Hepatocyte (in vitro differentiated cells): Measurements from ENCODE around the gene OST4. TPM values are rescaled to one million over a fixed set of nuclear protein-coding genes. Genes with fewer than 3 reads are reported as not detected.

ENCODE experiments used
- DNase-seq: peaks from one replicate; pipeline ENCODE4 v3.0.0-alpha.2; 2016; ENCODE audit warnings: low spot score
- H2AFZ ChIP-seq: fragments of 200-600 bp; sonication (generic); 2 replicates; pipeline ENCODE4 v1.6.0; 2016; ENCODE audit warnings: antibody characterized with exemption, mild to moderate bottlenecking
- H3K27ac ChIP-seq: fragments of 200-600 bp; sonication (generic); 2 replicates; pipeline ENCODE4 v1.5.1; 2016; ENCODE audit warnings: mild to moderate bottlenecking
- H3K27me3 ChIP-seq: fragments of 200-600 bp; sonication (generic); 2 replicates; pipeline ENCODE4 v1.6.1; 2016
- H3K36me3 ChIP-seq: fragments of 200-600 bp; sonication (generic); replicated peaks from 2 replicates; pipeline ENCODE4 v1.5.1; 2016; ENCODE audit warnings: low read depth; ENCODE audit not compliant: insufficient read depth
- H3K4me1 ChIP-seq: fragments of 200-600 bp; sonication (generic); 2 replicates; pipeline ENCODE4 v1.5.1; 2016; ENCODE audit warnings: mild to moderate bottlenecking, moderate library complexity; ENCODE audit not compliant: insufficient read depth
- H3K4me2 ChIP-seq: fragments of 200-600 bp; sonication (generic); 2 replicates; pipeline ENCODE4 v1.6.0; 2016
- H3K4me3 ChIP-seq: fragments of 200-600 bp; sonication (generic); 2 replicates; pipeline ENCODE4 v1.5.1; 2016; ENCODE audit warnings: mild to moderate bottlenecking
- H3K79me2 ChIP-seq: fragments of 200-600 bp; sonication (generic); 2 replicates; pipeline ENCODE4 v1.6.0; 2017; ENCODE audit warnings: mild to moderate bottlenecking
- H3K9me2 ChIP-seq: fragments of 200-600 bp; sonication (generic); replicated peaks from 2 replicates; pipeline ENCODE4 v1.6.0; 2017; ENCODE audit warnings: mild to moderate bottlenecking; ENCODE audit not compliant: insufficient read depth
- H3K9me3 ChIP-seq: fragments of 200-600 bp; sonication (generic); 2 replicates; pipeline ENCODE4 v1.5.1; 2016; ENCODE audit warnings: low read depth, mild to moderate bottlenecking
- H4K20me1 ChIP-seq: fragments of 200-600 bp; sonication (generic); 2 replicates; pipeline ENCODE4 v1.6.0; 2016; ENCODE audit warnings: mild to moderate bottlenecking; ENCODE audit not compliant: insufficient read depth, poor library complexity, severe bottlenecking
- CTCF ChIP-seq: fragments of 200-600 bp; sonication (generic); IDR thresholded peaks from 2 replicates; pipeline ENCODE4 v1.5.1; 2016; ENCODE audit warnings: antibody characterized with exemption, mild to moderate bottlenecking; ENCODE audit not compliant: poor library complexity
- EZH2 ChIP-seq: fragments of 200-600 bp; sonication (generic); IDR thresholded peaks from 2 replicates; pipeline ENCODE4 v1.6.1; 2016; ENCODE audit warnings: antibody characterized with exemption, mild to moderate bottlenecking, borderline replicate concordance
- EZH2phosphoT487 ChIP-seq: fragments of 200-600 bp; sonication (generic); IDR thresholded peaks from one replicate; pipeline ENCODE4 v1.6.1; 2018; ENCODE audit warnings: antibody characterized with exemption, mild to moderate bottlenecking, low read depth, moderate library complexity; ENCODE audit not compliant: unreplicated experiment, severe bottlenecking
- WGBS: methylation state at CpG from one replicate; pipeline ENCODE4 v1.1.6; 2016; ENCODE audit warnings: low lambda C conversion rate; ENCODE audit errors: missing lambda C conversion rate; 5-methylcytosine and 5-hydroxymethylcytosine counted together
- polyA plus RNA-seq: library from polyadenylated mRNA; unstranded; fragments of >200 nt; fragmentation: Nextera tagmentation; extraction: Ambion mirVana; gene quantifications from 2 replicates; pipeline ENCODE4 v1.2.1, GENCODE V29; 2016
- total RNA-seq: library from RNA; depleted of rRNA; stranded (reverse); fragments of >200 nt; gene quantifications from 2 replicates; pipeline ENCODE4 v1.2.3, GENCODE V29; 2014

The OST4 gene
- total and polyA plus RNA-seq, 2 experiments from 2014 or later = 364 to 839 TPM

GRCh38 chr2:27038631-27039339 is 32.7 kb downstream of the OST4 start:
- no peak overlapping the region for H3K4me3 ChIP-seq
- no peaks in the 10 kb centered on the region for H3K9me2 ChIP-seq
- no peak overlapping the region for H2AFZ ChIP-seq
- peaks cover 8% of the 10 kb centered on the region for H3K4me1 ChIP-seq
- H3K27me3 ChIP-seq = no peaks in the 10 kb centered on the region
- peaks cover 5% of the 10 kb centered on the region for H4K20me1 ChIP-seq
- H3K27ac ChIP-seq = no peak overlapping the region
- TF ChIP-seq EZH2 (no peak), EZH2phosphoT487 (no peak), CTCF (no peak)
- no peaks in the 10 kb centered on the region for H3K9me3 ChIP-seq
- 95% methylated on average over 17 of the region's 17 CpGs for WGBS
- H3K79me2 ChIP-seq = peaks cover 18% of the 10 kb centered on the region
- H3K36me3 ChIP-seq = no peaks in the 10 kb centered on the region
- DNase-seq = no peak
- H3K4me2 ChIP-seq = no peak overlapping the region

GRCh38 chr2:27038012-27038411 is 33.4 kb downstream of the OST4 start:
- Histone ChIP-seq H3K9me2 (no peaks in the 10 kb centered on the region), H3K4me2 (no peak overlapping the region), H3K27ac (no peak overlapping the region), H3K27me3 (no peaks in the 10 kb centered on the region), H3K4me1 (peaks cover 12% of the 10 kb centered on the region), H2AFZ (no peak overlapping the region), H3K79me2 (peaks cover 25% of the 10 kb centered on the region), H3K4me3 (no peak overlapping the region), H4K20me1 (peaks cover 5% of the 10 kb centered on the region), H3K9me3 (no peaks in the 10 kb centered on the region), H3K36me3 (no peaks in the 10 kb centered on the region)
- no peak for DNase-seq
- no peak for TF ChIP-seq EZH2phosphoT487
- TF ChIP-seq CTCF = no peak
- no peak for TF ChIP-seq EZH2
- WGBS = 97% methylated on average over 6 of the region's 6 CpGs

- no peaks in the 10 kb centered on the region for H3K36me3 ChIP-seq
- 16% methylated on average over 11 of the region's 11 CpGs for WGBS
- H3K27ac ChIP-seq = peak overlapping the region; percentile 58
- peaks cover 5% of the 10 kb centered on the region for H4K20me1 ChIP-seq
- peaks cover 49% of the 10 kb centered on the region for H3K79me2 ChIP-seq
- H3K4me1 ChIP-seq = peaks cover 12% of the 10 kb centered on the region
- H3K9me3 ChIP-seq = no peaks in the 10 kb centered on the region
- DNase-seq = no peak
- peak overlapping the region; percentile 92 for H3K4me2 ChIP-seq
- H3K27me3 ChIP-seq = no peaks in the 10 kb centered on the region
- no peak for TF ChIP-seq EZH2
- no peak for TF ChIP-seq CTCF
- TF ChIP-seq EZH2phosphoT487 = no peak
- H2AFZ ChIP-seq = peak overlapping the region; percentile 99
- no peaks in the 10 kb centered on the region for H3K9me2 ChIP-seq
- peak overlapping the region; percentile 70 for H3K4me3 ChIP-seq
These were observed 38.1 kb downstream of the OST4 start for GRCh38 chr2:27033253-27033852.
